Transverse colon (tissue), 4 donors: ENCODE results near the gene PRMT2.

Source experiments
- CTCF ChIP-seq, 5 experiments: fragments of 200-600 bp in 3 of 5; fragments of 450-650 bp in 2 of 5; sonication (generic) in 3 of 5; IDR thresholded peaks; 1 replicate in 2 of 5; 2 replicates in 3 of 5; pipeline ENCODE4 v1.5.1; 2016 to 2017; ENCODE audit warnings: antibody characterized with exemption in 5 of 5, inconsistent platforms in 3 of 5, mild to moderate bottlenecking in 2 of 5, moderate library complexity in 1 of 5
- POLR2A ChIP-seq: fragments of 450-650 bp; IDR thresholded peaks from one replicate; pipeline ENCODE4 v1.6.1; 2016; ENCODE audit warnings: antibody characterized with exemption, mild to moderate bottlenecking, moderate library complexity
- POLR2AphosphoS5 ChIP-seq, 3 donors: sonication (generic); formaldehyde crosslinking; IDR thresholded peaks; one replicate each; pipeline ENCODE4 v1.6.1; 2016; ENCODE audit warnings: antibody characterized with exemption in 3 of 3

GRCh38 chr21:46600305-46600704 is 35.2 kb upstream of the PRMT2 start:
- TF ChIP-seq CTCF (IDR thresholded peaks at IDR 0.05) = no peak
- TF ChIP-seq POLR2A = no peak
- no peak for TF ChIP-seq POLR2AphosphoS5 (IDR thresholded peaks at IDR 0.05)
